ENCODE measurements around the gene ZC2HC1B. TPM values are rescaled to one million over a fixed set of nuclear protein-coding genes. Genes with fewer than 3 reads are reported as not detected.

Gene ZC2HC1B
- polyA plus RNA-seq, 1 of the 3 experiments (the other 2 are of a cell fraction): not detected

- Histone ChIP-seq H3K79me2 (ENCODE audit: insufficient read depth) (no peaks in the 10 kb centered on the region), H3K4me3 (ENCODE audit: low read depth in 2 of 2, low read length in 1 of 2) (no peak overlapping the region), H3K4me1 (ENCODE audit: control insufficient read depth in 1 of 2, insufficient read depth in 2 of 2, low read depth in 1 of 2, low read length in 1 of 2) (no peaks in the 10 kb centered on the region), H3K4me2 (no peak overlapping the region), H3K9me2 (no peaks in the 10 kb centered on the region), H4K20me1 (ENCODE audit: insufficient read depth) (no peaks in the 10 kb centered on the region), H3K9ac (no peak overlapping the region), H3F3A (replicated peaks; ENCODE audit: insufficient read depth) (no peaks in the 10 kb centered on the region), H3K9me3 (no peaks in the 10 kb centered on the region), H3K27me3 (ENCODE audit: insufficient read depth) (no peaks in the 10 kb centered on the region), H3K27ac (ENCODE audit: low read depth in 2 of 2, low read length in 1 of 2) (no peak overlapping the region), H3K36me3 (replicated peaks in 1 of 2; ENCODE audit: control insufficient read depth in 1 of 2, insufficient read depth in 2 of 2, low read length in 1 of 2) (no peaks in the 10 kb centered on the region), H2AFZ (ENCODE audit: low read depth) (no peak overlapping the region)
- TF ChIP-seq EP300 (IDR thresholded peaks at IDR 0.05; ENCODE audit: borderline replicate concordance in 1 of 2, low read depth in 1 of 2, low read length in 1 of 2) (no peak), TCF12 (IDR thresholded peaks at IDR 0.05) (no peak), TEAD4 (IDR thresholded peaks at IDR 0.05; ENCODE audit: borderline replicate concordance, insufficient read depth) (no peak), USF1 (IDR thresholded peaks at IDR 0.05; ENCODE audit: borderline replicate concordance, low read depth) (no peak), GATA2 (CRISPR knock-in tag; IDR thresholded peaks at IDR 0.05) (no peak), FOSL2 (IDR thresholded peaks at IDR 0.05; ENCODE audit: borderline replicate concordance, low read depth) (no peak), FOXM1 (IDR thresholded peaks at IDR 0.05; ENCODE audit: low read depth) (no peak), CTCF (IDR thresholded peaks at IDR 0.05) (no peak), RXRA (IDR thresholded peaks at IDR 0.05; ENCODE audit: borderline replicate concordance, low read depth) (no peak), ZBTB33 (IDR thresholded peaks at IDR 0.05; ENCODE audit: borderline replicate concordance, low read depth) (no peak), POLR2AphosphoS5 (IDR thresholded peaks at IDR 0.05; ENCODE audit: low read depth, low read length) (no peak), PBX3 (IDR thresholded peaks at IDR 0.05) (no peak), YY1 (IDR thresholded peaks at IDR 0.05; ENCODE audit: low read depth) (no peak), NRF1 (IDR thresholded peaks at IDR 0.05; ENCODE audit: low read depth, low read length) (no peak), USF2 (IDR thresholded peaks at IDR 0.05; ENCODE audit: borderline replicate concordance, low read depth, low read length) (no peak), CHD2 (IDR thresholded peaks at IDR 0.05; ENCODE audit: low read length, partially characterized antibody) (no peak), EZH2phosphoT487 (IDR thresholded peaks at IDR 0.05; ENCODE audit: borderline replicate concordance, low read depth) (no peak), JUND (IDR thresholded peaks at IDR 0.05) (no peak), FOXJ3 (CRISPR knock-in tag; IDR thresholded peaks at IDR 0.05) (no peak)
- WGBS (ENCODE audit: low lambda C conversion rate): 51% methylated on average over 3 of the region's 4 CpGs
- ChIA-PET POLR2A (no interaction called here), CTCF (interaction anchor here (0.6 to 3.7 kb wide), 20 partner anchors 8 to 401 kb away, joined by 3 to 36 read pairs (median 4); partner anchors contain the start of gene PLAGL1)
- no peak for DNase-seq
Observed at GRCh38 chr6:143939364-143939763, 75.1 kb downstream of the ZC2HC1B start.
